Measurements from ENCODE around the gene TBC1D5. TPM values are rescaled to one million over a fixed set of nuclear protein-coding genes. Genes with fewer than 3 reads are reported as not detected.
"Not testable (repeated sequence)": the region's sequence is repeated elsewhere in the genome, so short reads cannot be mapped to it uniquely, and the experiment has no call there.

TBC1D5 gene
- total RNA-seq, 1 donor from 2014 or later = 106 TPM

- Mint-ChIP-seq H3K36me3 (ENCODE audit: low read depth) (no peaks in the 10 kb centered on the region), H3K4me3 (no peak overlapping the region), H3K27ac (no peak overlapping the region), H3K4me1 (peaks cover 17% of the 10 kb centered on the region), H3K27me3 (no peaks in the 10 kb centered on the region), H3K9me3 (no peaks in the 10 kb centered on the region)
- DNase-seq = no peak
- POLR2A ChIA-PET = interaction anchor here (0.6 kb wide), 1 partner anchor 23 kb away, joined by 5 read pairs; no protein-coding TSS in a partner anchor
- ATAC-seq (ENCODE audit: low read depth) = no peak
- TF ChIP-seq CTCF (IDR thresholded peaks at IDR 0.05) = no peak
- intact Hi-C loops (cut with micrococcal nuclease) = no loop called here
- CTCF ChIA-PET = no interaction called here
These were observed 32.6 kb upstream of the TBC1D5 start for GRCh38 chr3:17775073-17775472.

- H3K36me3 Mint-ChIP-seq (ENCODE audit: low read depth); CTCF ChIA-PET; ATAC-seq (ENCODE audit: low read depth); intact Hi-C loops (cut with micrococcal nuclease); H3K27ac Mint-ChIP-seq; H3K4me1 Mint-ChIP-seq; DNase-seq; H3K9me3 Mint-ChIP-seq; H3K4me3 Mint-ChIP-seq; H3K27me3 Mint-ChIP-seq: not testable (repeated sequence)
- POLR2A ChIA-PET = interaction anchor here (1.1 kb wide), 1 partner anchor 32 kb away, joined by 3 read pairs; the partner anchor contains the start of gene TBC1D5
These were observed 31.9 kb upstream of the TBC1D5 start for GRCh38 chr3:17774180-17774910.

- H3K9me3 Mint-ChIP-seq = no peaks in the 10 kb centered on the region
- H3K27ac Mint-ChIP-seq = no peak overlapping the region
- TF ChIP-seq CTCF (IDR thresholded peaks at IDR 0.05) = no peak
- intact Hi-C loops (cut with micrococcal nuclease) = no loop called here
- no peak for ATAC-seq (ENCODE audit: low read depth)
- H3K36me3 Mint-ChIP-seq (ENCODE audit: low read depth) = no peaks in the 10 kb centered on the region
- peaks cover 4% of the 10 kb centered on the region for H3K4me1 Mint-ChIP-seq
- H3K27me3 Mint-ChIP-seq = no peaks in the 10 kb centered on the region
- POLR2A ChIA-PET = no interaction called here
- H3K4me3 Mint-ChIP-seq = no peak overlapping the region
- CTCF ChIA-PET = no interaction called here
- no peak for DNase-seq
These were observed 30.1 kb upstream of the TBC1D5 start for GRCh38 chr3:17772556-17772955.

- ATAC-seq (ENCODE audit: low read depth) (no peak), DNase-seq (no peak)
- Mint-ChIP-seq H3K36me3 (ENCODE audit: low read depth) (no peaks in the 10 kb centered on the region), H3K4me1 (peaks cover 13% of the 10 kb centered on the region), H3K27me3 (no peaks in the 10 kb centered on the region), H3K9me3 (no peaks in the 10 kb centered on the region), H3K27ac (no peak overlapping the region), H3K4me3 (no peak overlapping the region)
- POLR2A ChIA-PET = no interaction called here
- TF ChIP-seq CTCF (IDR thresholded peaks at IDR 0.05) = no peak
- CTCF ChIA-PET = no interaction called here
- intact Hi-C loops (cut with micrococcal nuclease) = no loop called here
These were observed 29.0 kb upstream of the TBC1D5 start for GRCh38 chr3:17771177-17772017.

GRCh38 chr3:17770682-17771081, 28.3 kb upstream of the TBC1D5 start:
- Mint-ChIP-seq H3K27me3 (no peaks in the 10 kb centered on the region), H3K27ac (no peak overlapping the region), H3K4me1 (peaks cover 21% of the 10 kb centered on the region), H3K36me3 (ENCODE audit: low read depth) (no peaks in the 10 kb centered on the region), H3K4me3 (no peak overlapping the region), H3K9me3 (no peaks in the 10 kb centered on the region)
- no peak for TF ChIP-seq CTCF (IDR thresholded peaks at IDR 0.05)
- ChIA-PET POLR2A (no interaction called here), CTCF (no interaction called here)
- no peak for DNase-seq
- intact Hi-C loops (cut with micrococcal nuclease) = no loop called here
- no peak for ATAC-seq (ENCODE audit: low read depth)

Measured in activated B cell treated with CpG ODN at 0.5 μM for 24 hours (primary cell).